Loucy (cell line): Measurements from ENCODE around the gene AGAP1.

ENCODE experiments used
- EZH2phosphoT487 ChIP-seq: fragments of 200-600 bp; IDR thresholded peaks from 2 replicates; pipeline ENCODE4 v1.6.1; 2018; ENCODE audit warnings: antibody characterized with exemption, mild to moderate bottlenecking, moderate library complexity, borderline replicate concordance
- TF ChIP-seq, protein P1 (sequence below): fragments of 200-600 bp; sonication (generic); conservative IDR thresholded peaks from 2 replicates; pipeline ENCODE4 v1.5.1; 2014; ENCODE audit warnings: mild to moderate bottlenecking, antibody characterized with exemption, low read length

DNA sequence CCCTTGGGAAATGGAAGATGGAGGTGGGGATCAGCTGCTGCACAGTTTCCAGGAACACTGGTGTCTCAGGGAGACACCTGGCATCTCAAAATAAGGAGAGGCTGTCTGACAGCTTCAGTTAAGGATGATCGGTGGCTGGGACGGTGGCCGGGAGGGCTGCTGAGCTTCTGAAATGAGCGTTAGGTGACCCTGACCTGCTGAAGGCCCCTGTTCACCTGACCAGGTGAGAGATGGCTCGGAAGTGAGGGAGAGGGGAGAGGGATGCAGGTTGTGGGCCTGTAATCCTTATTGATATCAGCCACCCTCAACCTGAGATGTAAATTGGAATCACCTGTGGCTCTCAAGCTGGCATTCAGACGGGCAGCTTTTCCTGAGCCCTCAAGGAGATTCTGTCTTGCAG is 99.0 kb downstream of the AGAP1 start:
- TF ChIP-seq, protein P1, sequence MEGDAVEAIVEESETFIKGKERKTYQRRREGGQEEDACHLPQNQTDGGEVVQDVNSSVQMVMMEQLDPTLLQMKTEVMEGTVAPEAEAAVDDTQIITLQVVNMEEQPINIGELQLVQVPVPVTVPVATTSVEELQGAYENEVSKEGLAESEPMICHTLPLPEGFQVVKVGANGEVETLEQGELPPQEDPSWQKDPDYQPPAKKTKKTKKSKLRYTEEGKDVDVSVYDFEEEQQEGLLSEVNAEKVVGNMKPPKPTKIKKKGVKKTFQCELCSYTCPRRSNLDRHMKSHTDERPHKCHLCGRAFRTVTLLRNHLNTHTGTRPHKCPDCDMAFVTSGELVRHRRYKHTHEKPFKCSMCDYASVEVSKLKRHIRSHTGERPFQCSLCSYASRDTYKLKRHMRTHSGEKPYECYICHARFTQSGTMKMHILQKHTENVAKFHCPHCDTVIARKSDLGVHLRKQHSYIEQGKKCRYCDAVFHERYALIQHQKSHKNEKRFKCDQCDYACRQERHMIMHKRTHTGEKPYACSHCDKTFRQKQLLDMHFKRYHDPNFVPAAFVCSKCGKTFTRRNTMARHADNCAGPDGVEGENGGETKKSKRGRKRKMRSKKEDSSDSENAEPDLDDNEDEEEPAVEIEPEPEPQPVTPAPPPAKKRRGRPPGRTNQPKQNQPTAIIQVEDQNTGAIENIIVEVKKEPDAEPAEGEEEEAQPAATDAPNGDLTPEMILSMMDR, result no peak
- TF ChIP-seq EZH2phosphoT487, result no peak
